Measurements from ENCODE around the gene ZNF414.

DNA sequence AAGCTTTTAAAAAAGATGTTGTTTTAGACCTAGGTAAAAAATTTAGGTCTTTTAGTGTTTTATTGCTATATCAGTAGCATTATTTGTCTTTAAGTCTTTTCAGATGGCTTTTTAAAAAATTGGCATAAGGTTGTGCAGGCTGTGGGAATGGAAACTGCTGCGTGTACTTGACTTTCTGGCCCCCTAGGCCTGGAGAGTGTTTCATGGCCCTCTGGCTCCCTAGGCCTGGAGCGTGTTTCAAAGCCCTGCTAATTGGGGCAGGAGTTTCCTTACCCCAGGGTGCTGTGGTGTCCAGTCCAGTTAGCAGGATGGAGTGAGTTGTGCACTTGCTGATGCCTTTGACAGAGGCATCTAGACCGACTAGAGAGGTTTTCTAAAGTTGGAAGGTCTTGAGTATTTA is 35.4 kb downstream of the ZNF414 start:
- TF ChIP-seq, protein P1, sequence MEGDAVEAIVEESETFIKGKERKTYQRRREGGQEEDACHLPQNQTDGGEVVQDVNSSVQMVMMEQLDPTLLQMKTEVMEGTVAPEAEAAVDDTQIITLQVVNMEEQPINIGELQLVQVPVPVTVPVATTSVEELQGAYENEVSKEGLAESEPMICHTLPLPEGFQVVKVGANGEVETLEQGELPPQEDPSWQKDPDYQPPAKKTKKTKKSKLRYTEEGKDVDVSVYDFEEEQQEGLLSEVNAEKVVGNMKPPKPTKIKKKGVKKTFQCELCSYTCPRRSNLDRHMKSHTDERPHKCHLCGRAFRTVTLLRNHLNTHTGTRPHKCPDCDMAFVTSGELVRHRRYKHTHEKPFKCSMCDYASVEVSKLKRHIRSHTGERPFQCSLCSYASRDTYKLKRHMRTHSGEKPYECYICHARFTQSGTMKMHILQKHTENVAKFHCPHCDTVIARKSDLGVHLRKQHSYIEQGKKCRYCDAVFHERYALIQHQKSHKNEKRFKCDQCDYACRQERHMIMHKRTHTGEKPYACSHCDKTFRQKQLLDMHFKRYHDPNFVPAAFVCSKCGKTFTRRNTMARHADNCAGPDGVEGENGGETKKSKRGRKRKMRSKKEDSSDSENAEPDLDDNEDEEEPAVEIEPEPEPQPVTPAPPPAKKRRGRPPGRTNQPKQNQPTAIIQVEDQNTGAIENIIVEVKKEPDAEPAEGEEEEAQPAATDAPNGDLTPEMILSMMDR (IDR thresholded peaks at IDR 0.05), result no peak
- TF ChIP-seq, protein P2, sequence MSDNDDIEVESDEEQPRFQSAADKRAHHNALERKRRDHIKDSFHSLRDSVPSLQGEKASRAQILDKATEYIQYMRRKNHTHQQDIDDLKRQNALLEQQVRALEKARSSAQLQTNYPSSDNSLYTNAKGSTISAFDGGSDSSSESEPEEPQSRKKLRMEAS (IDR thresholded peaks at IDR 0.05), result no peak
- TF ChIP-seq POLR2A (IDR thresholded peaks at IDR 0.05; ENCODE audit: low read length) (no peak), CBX2 (IDR thresholded peaks at IDR 0.05; ENCODE audit: borderline replicate concordance, low read depth) (no peak), RFX5 (IDR thresholded peaks at IDR 0.05) (no peak), CEBPB (IDR thresholded peaks at IDR 0.05) (no peak), RNF2 (IDR thresholded peaks at IDR 0.05; ENCODE audit: borderline replicate concordance, low read depth) (no peak), CBX8 (IDR thresholded peaks at IDR 0.05) (no peak), MAZ (IDR thresholded peaks at IDR 0.05; ENCODE audit: borderline replicate concordance, low read depth, low read length) (no peak), MAFK (IDR thresholded peaks at IDR 0.05; ENCODE audit: partially characterized antibody) (no peak), CHD2 (IDR thresholded peaks at IDR 0.05; ENCODE audit: low read length, partially characterized antibody) (no peak)
- TF ChIP-seq, protein P3, sequence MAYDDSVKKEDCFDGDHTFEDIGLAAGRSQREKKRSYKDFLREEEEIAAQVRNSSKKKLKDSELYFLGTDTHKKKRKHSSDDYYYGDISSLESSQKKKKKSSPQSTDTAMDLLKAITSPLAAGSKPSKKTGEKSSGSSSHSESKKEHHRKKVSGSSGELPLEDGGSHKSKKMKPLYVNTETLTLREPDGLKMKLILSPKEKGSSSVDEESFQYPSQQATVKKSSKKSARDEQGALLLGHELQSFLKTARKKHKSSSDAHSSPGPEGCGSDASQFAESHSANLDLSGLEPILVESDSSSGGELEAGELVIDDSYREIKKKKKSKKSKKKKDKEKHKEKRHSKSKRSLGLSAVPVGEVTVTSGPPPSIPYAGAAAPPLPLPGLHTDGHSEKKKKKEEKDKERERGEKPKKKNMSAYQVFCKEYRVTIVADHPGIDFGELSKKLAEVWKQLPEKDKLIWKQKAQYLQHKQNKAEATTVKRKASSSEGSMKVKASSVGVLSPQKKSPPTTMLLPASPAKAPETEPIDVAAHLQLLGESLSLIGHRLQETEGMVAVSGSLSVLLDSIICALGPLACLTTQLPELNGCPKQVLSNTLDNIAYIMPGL (CRISPR knock-in tag; IDR thresholded peaks at IDR 0.05; ENCODE audit: borderline replicate concordance), result no peak
- TF ChIP-seq, protein P4, sequence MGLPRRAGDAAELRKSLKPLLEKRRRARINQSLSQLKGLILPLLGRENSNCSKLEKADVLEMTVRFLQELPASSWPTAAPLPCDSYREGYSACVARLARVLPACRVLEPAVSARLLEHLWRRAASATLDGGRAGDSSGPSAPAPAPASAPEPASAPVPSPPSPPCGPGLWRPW (IDR thresholded peaks at IDR 0.05), result no peak
- TF ChIP-seq, protein P5, sequence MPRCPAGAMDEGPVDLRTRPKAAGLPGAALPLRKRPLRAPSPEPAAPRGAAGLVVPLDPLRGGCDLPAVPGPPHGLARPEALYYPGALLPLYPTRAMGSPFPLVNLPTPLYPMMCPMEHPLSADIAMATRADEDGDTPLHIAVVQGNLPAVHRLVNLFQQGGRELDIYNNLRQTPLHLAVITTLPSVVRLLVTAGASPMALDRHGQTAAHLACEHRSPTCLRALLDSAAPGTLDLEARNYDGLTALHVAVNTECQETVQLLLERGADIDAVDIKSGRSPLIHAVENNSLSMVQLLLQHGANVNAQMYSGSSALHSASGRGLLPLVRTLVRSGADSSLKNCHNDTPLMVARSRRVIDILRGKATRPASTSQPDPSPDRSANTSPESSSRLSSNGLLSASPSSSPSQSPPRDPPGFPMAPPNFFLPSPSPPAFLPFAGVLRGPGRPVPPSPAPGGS (IDR thresholded peaks at IDR 0.05), result no peak

Measured in A549 (cell line).